Ascending aorta (tissue), 2 donors: ENCODE data around the gene ZNF667. TPM values are rescaled to one million over a fixed set of nuclear protein-coding genes. Genes with fewer than 3 reads are reported as not detected.

Experiments
- DNase-seq, 2 donors: peaks; one replicate each; pipeline ENCODE4 v3.0.0-alpha.2; 2019; ENCODE audit warnings: low spot score in 2 of 2
- H3K27ac ChIP-seq, 2 donors: fragments of 200-600 bp; sonication (generic); one replicate each; pipeline ENCODE4 v1.5.1; 2016 to 2017; ENCODE audit warnings: mild to moderate bottlenecking in 1 of 2
- H3K27me3 ChIP-seq: fragments of 200-600 bp; sonication (generic); one replicate; pipeline ENCODE4 v1.5.1; 2017
- H3K36me3 ChIP-seq, 2 donors: fragments of 200-600 bp; sonication (generic); one replicate each; pipeline ENCODE4 v1.5.1; 2016
- H3K4me1 ChIP-seq, 2 donors: fragments of 200-600 bp; sonication (generic); one replicate each; pipeline ENCODE4 v1.5.1; 2016 to 2017; ENCODE audit warnings: mild to moderate bottlenecking in 1 of 2
- H3K4me3 ChIP-seq, 2 donors: fragments of 200-600 bp; sonication (generic); one replicate each; pipeline ENCODE4 v1.5.1; 2016 to 2017; ENCODE audit warnings: mild to moderate bottlenecking in 1 of 2
- H3K9me3 ChIP-seq, 2 donors: fragments of 200-600 bp; sonication (generic); one replicate each; pipeline ENCODE4 v1.5.1; 2016
- intact Hi-C: fragments of 100-400 bp; cut with DNase I; formaldehyde crosslinking; loops from one replicate; pipeline ENCODE4 v1.15.1; 2023
- total RNA-seq: library from RNA; depleted of rRNA; stranded (reverse); fragments of >200 nt; gene quantifications from one replicate; pipeline ENCODE4 v1.1.0, GENCODE V29; 2016
- TF ChIP-seq, protein P1 (sequence below), 3 experiments: fragments of 200-600 bp in 2 of 3; fragments of 450-650 bp in 1 of 3; sonication (generic) in 2 of 3; IDR thresholded peaks; one replicate each; pipeline ENCODE4 v1.5.1; 2016 to 2019; ENCODE audit warnings: antibody characterized with exemption in 3 of 3, mild to moderate bottlenecking in 1 of 3, moderate library complexity in 1 of 3

ZNF667 gene
- total RNA-seq, 1 donor from 2014 or later, result 2.2 TPM

DNA sequence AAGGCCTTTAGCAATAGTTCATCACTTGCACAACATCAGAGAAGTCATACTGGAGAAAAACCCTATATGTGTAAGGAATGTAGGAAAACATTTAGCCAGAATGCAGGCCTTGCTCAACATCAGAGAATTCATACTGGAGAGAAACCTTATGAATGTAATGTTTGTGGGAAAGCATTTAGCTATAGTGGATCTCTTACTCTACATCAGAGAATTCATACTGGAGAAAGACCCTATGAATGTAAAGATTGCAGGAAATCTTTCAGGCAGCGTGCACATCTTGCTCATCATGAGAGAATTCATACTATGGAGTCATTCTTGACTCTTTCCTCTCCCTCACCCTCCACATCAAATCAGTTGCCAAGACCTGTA lies 53.2 kb downstream of the ZNF667 start:
- TF ChIP-seq, protein P1, sequence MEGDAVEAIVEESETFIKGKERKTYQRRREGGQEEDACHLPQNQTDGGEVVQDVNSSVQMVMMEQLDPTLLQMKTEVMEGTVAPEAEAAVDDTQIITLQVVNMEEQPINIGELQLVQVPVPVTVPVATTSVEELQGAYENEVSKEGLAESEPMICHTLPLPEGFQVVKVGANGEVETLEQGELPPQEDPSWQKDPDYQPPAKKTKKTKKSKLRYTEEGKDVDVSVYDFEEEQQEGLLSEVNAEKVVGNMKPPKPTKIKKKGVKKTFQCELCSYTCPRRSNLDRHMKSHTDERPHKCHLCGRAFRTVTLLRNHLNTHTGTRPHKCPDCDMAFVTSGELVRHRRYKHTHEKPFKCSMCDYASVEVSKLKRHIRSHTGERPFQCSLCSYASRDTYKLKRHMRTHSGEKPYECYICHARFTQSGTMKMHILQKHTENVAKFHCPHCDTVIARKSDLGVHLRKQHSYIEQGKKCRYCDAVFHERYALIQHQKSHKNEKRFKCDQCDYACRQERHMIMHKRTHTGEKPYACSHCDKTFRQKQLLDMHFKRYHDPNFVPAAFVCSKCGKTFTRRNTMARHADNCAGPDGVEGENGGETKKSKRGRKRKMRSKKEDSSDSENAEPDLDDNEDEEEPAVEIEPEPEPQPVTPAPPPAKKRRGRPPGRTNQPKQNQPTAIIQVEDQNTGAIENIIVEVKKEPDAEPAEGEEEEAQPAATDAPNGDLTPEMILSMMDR (IDR thresholded peaks at IDR 0.05), result no peak
- DNase-seq, result no peak
- H3K4me3 ChIP-seq, result no peak overlapping the region
- no peaks in the 10 kb centered on the region for H3K27me3 ChIP-seq
- no peaks in the 10 kb centered on the region for H3K4me1 ChIP-seq
- intact Hi-C loops, result no loop called here
- H3K9me3 ChIP-seq, result peaks cover 95 to 100% of the 10 kb centered on the region in 2 donors
- H3K27ac ChIP-seq, result no peak overlapping the region
- peaks cover 48 to 53% of the 10 kb centered on the region in 2 donors for H3K36me3 ChIP-seq

DNA sequence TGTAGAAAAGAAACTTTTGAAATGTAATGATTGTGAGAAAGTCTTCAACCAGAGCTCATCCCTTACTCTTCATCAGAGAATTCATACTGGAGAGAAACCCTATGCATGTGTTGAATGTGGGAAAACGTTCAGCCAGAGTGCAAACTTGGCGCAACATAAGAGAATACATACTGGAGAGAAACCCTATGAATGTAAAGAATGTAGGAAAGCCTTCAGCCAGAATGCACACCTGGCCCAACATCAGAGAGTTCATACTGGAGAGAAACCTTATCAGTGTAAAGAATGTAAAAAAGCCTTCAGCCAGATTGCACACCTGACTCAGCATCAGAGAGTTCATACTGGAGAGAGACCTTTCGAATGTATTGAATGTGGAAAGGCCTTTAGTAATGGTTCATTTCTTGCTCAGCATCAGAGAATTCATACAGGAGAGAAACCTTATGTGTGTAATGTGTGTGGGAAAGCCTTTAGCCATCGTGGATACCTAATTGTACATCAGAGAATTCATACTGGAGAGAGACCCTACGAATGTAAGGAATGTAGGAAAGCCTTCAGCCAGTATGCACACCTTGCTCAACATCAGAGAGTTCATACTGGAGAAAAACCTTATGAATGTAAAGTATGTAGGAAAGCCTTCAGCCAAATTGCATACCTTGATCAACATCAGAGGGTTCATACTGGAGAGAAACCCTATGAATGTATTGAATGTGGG lies 53.7 kb downstream of the ZNF667 start:
- DNase-seq, result no peak
- intact Hi-C loops, result no loop called here
- no peaks in the 10 kb centered on the region for H3K27me3 ChIP-seq
- no peaks in the 10 kb centered on the region for H3K4me1 ChIP-seq
- H3K36me3 ChIP-seq, result peaks cover 48 to 59% of the 10 kb centered on the region in 2 donors
- TF ChIP-seq, protein P1 (IDR thresholded peaks at IDR 0.05), result no peak
- no peak overlapping the region for H3K4me3 ChIP-seq
- H3K9me3 ChIP-seq, result peaks cover 95 to 100% of the 10 kb centered on the region in 2 donors
- H3K27ac ChIP-seq, result no peak overlapping the region

DNA sequence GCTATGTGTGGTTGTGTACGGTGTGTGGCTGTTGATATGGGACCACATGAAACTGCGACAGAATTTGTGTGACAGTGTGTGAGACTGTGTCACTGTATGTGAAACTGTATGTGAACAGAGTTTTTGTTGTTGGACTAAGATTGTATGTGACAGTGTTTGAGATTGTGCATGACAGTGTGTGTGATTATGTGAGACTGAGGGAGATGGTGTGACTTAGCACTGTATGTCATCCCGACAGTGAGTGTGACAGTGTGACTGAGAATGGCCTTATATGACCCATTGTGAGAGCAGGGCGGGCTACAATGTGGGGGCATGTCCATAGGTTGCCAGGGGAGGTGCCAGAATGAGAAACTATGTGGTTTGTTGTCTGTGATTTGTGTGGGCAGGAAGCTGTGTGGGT lies 72.1 kb downstream of the ZNF667 start:
- no peak for DNase-seq
- Histone ChIP-seq H3K4me3 (peak overlapping the region in 1 of 2 donors; percentile 91), H3K4me1 (peaks cover 0 to 10% of the 10 kb centered on the region in 2 donors), H3K9me3 (peaks cover 36 to 56% of the 10 kb centered on the region in 2 donors), H3K36me3 (peaks cover 34 to 38% of the 10 kb centered on the region in 2 donors), H3K27ac (no peak overlapping the region), H3K27me3 (no peaks in the 10 kb centered on the region)
- intact Hi-C loops, result loop anchor here (2.0 to 10.0 kb wide), 6 partner anchors 90 to 1750 kb away; partner anchors contain the start of genes ZFP28, ZNF329, ZNF470 and ZNF71
- TF ChIP-seq, protein P1 (IDR thresholded peaks at IDR 0.05), result no peak

DNA sequence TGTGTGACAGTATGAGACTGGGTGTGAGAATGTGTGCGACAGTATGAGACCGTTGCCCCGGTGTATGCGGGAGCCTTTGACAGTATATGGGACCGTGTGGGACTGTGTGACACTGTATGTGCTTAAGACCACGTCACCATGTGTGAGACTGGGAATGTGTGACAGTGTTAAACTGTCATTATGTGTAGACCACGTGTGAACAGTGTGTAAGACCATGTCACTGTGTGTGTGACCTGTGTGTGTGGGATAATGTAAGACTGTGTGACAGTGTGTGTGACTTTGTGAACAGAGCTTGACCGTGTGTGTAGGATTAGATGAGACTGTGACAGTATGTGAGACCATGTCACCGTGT lies 72.5 kb downstream of the ZNF667 start:
- Histone ChIP-seq H3K9me3 (peaks cover 36 to 56% of the 10 kb centered on the region in 2 donors), H3K36me3 (peaks cover 30 to 38% of the 10 kb centered on the region in 2 donors), H3K27ac (peak overlapping the region; percentile 93 to 97), H3K4me3 (peak overlapping the region; percentile 88 to 91), H3K27me3 (no peaks in the 10 kb centered on the region), H3K4me1 (peaks cover 0 to 10% of the 10 kb centered on the region in 2 donors)
- TF ChIP-seq, protein P1 (IDR thresholded peaks at IDR 0.05), result no peak
- intact Hi-C loops, result loop anchor here (1.0 to 10.0 kb wide), 8 partner anchors 73 to 1750 kb away; partner anchors contain the start of genes ZFP28, ZNF329, ZNF470 and ZNF667
- no peak for DNase-seq

DNA sequence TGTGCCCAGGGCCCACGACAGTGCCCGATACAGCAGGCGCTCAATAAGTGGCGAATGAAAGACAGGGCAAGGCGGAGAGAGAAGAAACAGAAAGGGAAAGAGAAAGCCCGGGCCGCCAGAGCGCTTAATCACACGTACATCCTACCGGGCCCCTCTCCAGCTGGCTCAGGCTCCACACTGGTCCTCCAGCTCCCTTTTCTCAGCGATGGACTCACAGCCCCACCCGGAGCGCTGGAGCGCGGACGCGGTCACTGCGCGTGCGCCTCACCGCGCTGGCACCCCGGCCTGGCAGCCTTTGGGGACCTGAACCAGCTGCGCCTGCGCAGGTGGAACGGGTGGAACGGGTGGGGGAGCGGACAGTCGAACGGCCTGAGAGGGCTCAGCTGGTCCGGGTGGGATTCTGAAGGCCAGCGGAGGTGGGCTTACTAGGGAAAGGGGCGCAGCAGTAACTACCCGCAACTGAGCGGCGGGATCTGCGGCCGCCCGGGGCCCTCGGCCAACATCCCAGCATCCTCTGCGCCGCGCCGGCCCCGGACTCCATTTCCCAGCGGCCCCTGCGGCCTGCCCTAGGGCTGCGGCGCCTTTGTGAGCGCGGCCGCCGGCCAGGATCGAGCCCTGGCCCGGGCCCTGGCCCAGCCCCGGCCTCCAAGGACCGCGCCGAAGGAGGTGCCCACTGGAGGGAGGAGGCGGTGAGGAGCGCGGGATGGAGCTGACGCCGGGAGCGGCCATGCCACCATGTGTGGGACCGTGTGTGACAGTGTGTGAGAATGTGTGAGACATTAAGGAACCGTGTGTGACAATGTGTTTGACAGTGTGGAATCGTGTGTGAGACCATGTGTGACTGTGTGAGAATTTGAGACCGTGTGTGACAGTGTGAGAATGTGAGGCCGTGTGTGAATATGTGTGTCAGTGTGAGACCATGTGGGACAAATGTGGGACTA lies 73.1 kb downstream of the ZNF667 start, which contains the start of gene ZNF583:
ZNF583 (plus strand) TSS at position 569 of the 941 bp plus-strand sequence. CDS start 2,783 bp downstream, outside the sequence.
- Histone ChIP-seq H3K36me3 (peaks cover 28 to 34% of the 10 kb centered on the region in 2 donors), H3K27me3 (no peaks in the 10 kb centered on the region), H3K4me1 (peaks cover 0 to 10% of the 10 kb centered on the region in 2 donors), H3K9me3 (peaks cover 34 to 53% of the 10 kb centered on the region in 2 donors), H3K27ac (peak within 1 kb of the TSS; percentile 93 to 97), H3K4me3 (peak within 1 kb of the TSS; percentile 88 to 91)
- TF ChIP-seq, protein P1 (IDR thresholded peaks at IDR 0.05), result no peak
- intact Hi-C loops, result loop anchor here (1.0 to 10.0 kb wide), 9 partner anchors 11 to 1751 kb away; partner anchors contain the start of genes ZFP28, ZNF329, ZNF470 and ZNF582
- peak; percentile 92 to 98 for DNase-seq
